A549 (cell line): ENCODE results near the gene TNFAIP2. TPM values are rescaled to one million over a fixed set of nuclear protein-coding genes. Genes with fewer than 3 reads are reported as not detected.

Experiments used
- ATAC-seq, 2 experiments: fragments of 200-7000 bp in 1 of 2; fragments of >200 bp in 1 of 2; cut with Nextera tagmentation in 1 of 2; cut with Tn5 transposase in 1 of 2; 3 replicates each; pipeline versions ENCODE4 v1.8.0 to v1.9.1; 2018 to 2020; ENCODE audit warnings: mild to moderate bottlenecking in 1 of 2, moderate library complexity in 1 of 2
- CTCF ChIA-PET: fragments of 300-600 bp; sonication (Branson Sonifier 250); formaldehyde crosslinking; extraction: SDS; loops from one replicate; lab custom pipeline; 2021; ENCODE audit warnings: antibody characterized with exemption, inconsistent platforms; lab: Yijun Ruan, JAX
- POLR2A ChIA-PET: fragments of 350-600 bp; formaldehyde crosslinking; extraction: SDS; loops from one replicate; lab custom pipeline; 2021; ENCODE audit warnings: antibody characterized with exemption, inconsistent platforms; lab: Yijun Ruan, JAX
- DNase-seq, 2 experiments: peaks; one replicate each; pipeline versions ENCODE4 v3.0.0 to v3.0.0-alpha.2; 2011 to 2016; ENCODE audit warnings: low read depth in 1 of 2, low spot score in 1 of 2
- FAIRE-seq: peaks from 2 replicates; lab custom pipeline; 2011; peaks lifted over from hg19 to GRCh38; lab: Jason Lieb, UNC
- H3K27ac ChIP-seq, 2 experiments: fragments of >200 bp; sonication (Bioruptor Twin); formaldehyde crosslinking; 3 replicates each; pipeline ENCODE4 v1.5.1; 2016 to 2017
- H3K4me1 ChIP-seq: fragments of >200 bp; sonication (Bioruptor Twin); formaldehyde crosslinking; 3 replicates; pipeline ENCODE4 v1.6.1; 2016
- H3K4me2 ChIP-seq: fragments of >200 bp; sonication (Bioruptor Twin); formaldehyde crosslinking; 3 replicates; pipeline ENCODE4 v1.6.1; 2016
- H3K4me3 ChIP-seq: fragments of >200 bp; sonication (Bioruptor Twin); formaldehyde crosslinking; 3 replicates; pipeline ENCODE4 v1.5.1; 2016
- H3K9me3 ChIP-seq: fragments of >200 bp; sonication (Bioruptor Twin); formaldehyde crosslinking; 3 replicates; pipeline ENCODE4 v1.6.1; 2016
- BCL3 ChIP-seq: fragments of >200 bp; sonication (Bioruptor Twin); formaldehyde crosslinking; IDR thresholded peaks from 3 replicates; pipeline ENCODE4 v1.6.1; 2016
- CBX2 ChIP-seq: fragments of 200-600 bp; sonication (generic); IDR thresholded peaks from 2 replicates; pipeline ENCODE4 v1.6.1; 2016; ENCODE audit warnings: low read depth, mild to moderate bottlenecking, borderline replicate concordance
- CTCF ChIP-seq: fragments of >200 bp; sonication (Bioruptor Twin); formaldehyde crosslinking; IDR thresholded peaks from 3 replicates; pipeline ENCODE4 v1.5.1; 2016
- E2F6 ChIP-seq: IDR thresholded peaks from 2 replicates; pipeline ENCODE4 v1.6.1; 2012; ENCODE audit warnings: low read depth, borderline replicate concordance
- EHMT2 ChIP-seq: fragments of 200-600 bp; sonication (generic); IDR thresholded peaks from 2 replicates; pipeline ENCODE4 v1.6.1; 2016; ENCODE audit warnings: antibody characterized with exemption, low read depth, mild to moderate bottlenecking, moderate library complexity
- EP300 ChIP-seq, 2 experiments: fragments of >200 bp; sonication (Bioruptor Twin); formaldehyde crosslinking; IDR thresholded peaks; 2 replicates in 1 of 2; 3 replicates in 1 of 2; pipeline ENCODE4 v1.6.1; 2016 to 2017
- HEYL ChIP-seq: fragments of 250-450 bp; sonication (Bioruptor Pico); IDR thresholded peaks from 2 replicates; pipeline ENCODE4 v1.8.0; 2021; ENCODE audit warnings: mild to moderate bottlenecking, moderate library complexity
- HOXB5 ChIP-seq: fragments of 250-450 bp; sonication (Bioruptor Pico); IDR thresholded peaks from 2 replicates; pipeline ENCODE4 v1.5.0; 2020; ENCODE audit warnings: mild to moderate bottlenecking, moderate library complexity
- JUN ChIP-seq, 2 experiments: fragments of >200 bp; sonication (Bioruptor Twin); formaldehyde crosslinking; IDR thresholded peaks; 2 replicates in 1 of 2; 3 replicates in 1 of 2; pipeline ENCODE4 v1.6.1; 2016 to 2017
- JUNB ChIP-seq: fragments of >200 bp; sonication (Bioruptor Twin); formaldehyde crosslinking; IDR thresholded peaks from 2 replicates; pipeline ENCODE4 v1.6.1; 2016
- MAX ChIP-seq: IDR thresholded peaks from 2 replicates; pipeline ENCODE4 v1.6.1; 2012
- RAD21 ChIP-seq, 2 experiments: fragments of >200 bp in 1 of 2; sonication (Bioruptor Twin) in 1 of 2; formaldehyde crosslinking in 1 of 2; IDR thresholded peaks in 1 of 2; conservative IDR thresholded peaks in 1 of 2; 2 replicates in 1 of 2; 3 replicates in 1 of 2; pipeline ENCODE4 v1.6.1; 2012 to 2018; ENCODE audit warnings: inconsistent platforms in 1 of 2
- REST ChIP-seq: fragments of 200-600 bp; sonication (generic); IDR thresholded peaks from 2 replicates; pipeline ENCODE4 v1.6.1; 2016; ENCODE audit warnings: antibody characterized with exemption, mild to moderate bottlenecking, moderate library complexity
- SMC3 ChIP-seq: fragments of >200 bp; sonication (Bioruptor Twin); formaldehyde crosslinking; IDR thresholded peaks from 3 replicates; pipeline ENCODE4 v1.6.1; 2018; ENCODE audit warnings: inconsistent platforms
- TFCP2L1 ChIP-seq: fragments of 250-450 bp; sonication (Bioruptor Pico); IDR thresholded peaks from 2 replicates; pipeline ENCODE4 v1.5.0; 2021; ENCODE audit warnings: mild to moderate bottlenecking
- WGBS: methylation state at CpG from one replicate; pipeline ENCODE4 v1.1.6; 2017; ENCODE audit errors: missing lambda C conversion rate; 5-methylcytosine and 5-hydroxymethylcytosine counted together
- polyA plus RNA-seq, 4 experiments: library from polyadenylated mRNA; depleted of rRNA in 3 of 4; stranded (reverse); fragments of >200 nt; fragmentation: RNase III in 1 of 4; extraction: RNeasy Plus Mini Kit Qiagen cat#74134 plus additional on column Dnase treatment in 1 of 4; gene quantifications; 2 replicates in 3 of 4; 3 replicates in 1 of 4; pipeline ENCODE4 v1.2.3, GENCODE V29; 2011 to 2017

Gene TNFAIP2
- polyA plus RNA-seq, 2 of the 4 experiments (the other 2 are of a cell fraction) = 222 to 254 TPM

GRCh38 chr14:103105580-103106150, 17.6 kb upstream of the TNFAIP2 start:
- ChIA-PET CTCF (interaction anchor here (0.7 to 14.0 kb wide), 53 partner anchors 7 to 424 kb away, joined by 3 to 544 read pairs (median 8); partner anchors contain the start of genes EXOC3L4, LBHD2, TNFAIP2 and TRMT61A), POLR2A (interaction anchor here (1.1 to 1.8 kb wide), 6 partner anchors 18 to 229 kb away, joined by 3 to 8 read pairs (median 4); partner anchors contain the start of gene TNFAIP2)
- DNase-seq (no peak), ATAC-seq (no peak), FAIRE-seq (no peak)
- Histone ChIP-seq H3K4me1 (peaks cover 74% of the 10 kb centered on the region), H3K4me2 (peak overlapping the region; percentile 78), H3K9me3 (no peaks in the 10 kb centered on the region), H3K27ac (peak overlapping the region; percentile 94), H3K4me3 (no peak overlapping the region)
- 59% methylated on average over 6 of the region's 9 CpGs for WGBS
- TF ChIP-seq RAD21 (conservative IDR thresholded peaks at IDR 0.05 in 1 of 2, IDR thresholded peaks at IDR 0.05 in 1 of 2) (peak; percentile 40 to 47), TFCP2L1 (CRISPR knock-in tag) (no peak), JUNB (no peak), CTCF (peak; percentile 38), SMC3 (peak; percentile 44; the same call in 2 of the 3 replicates), HEYL (no peak), EP300 (IDR thresholded peaks at IDR 0.05) (no peak)

DNA sequence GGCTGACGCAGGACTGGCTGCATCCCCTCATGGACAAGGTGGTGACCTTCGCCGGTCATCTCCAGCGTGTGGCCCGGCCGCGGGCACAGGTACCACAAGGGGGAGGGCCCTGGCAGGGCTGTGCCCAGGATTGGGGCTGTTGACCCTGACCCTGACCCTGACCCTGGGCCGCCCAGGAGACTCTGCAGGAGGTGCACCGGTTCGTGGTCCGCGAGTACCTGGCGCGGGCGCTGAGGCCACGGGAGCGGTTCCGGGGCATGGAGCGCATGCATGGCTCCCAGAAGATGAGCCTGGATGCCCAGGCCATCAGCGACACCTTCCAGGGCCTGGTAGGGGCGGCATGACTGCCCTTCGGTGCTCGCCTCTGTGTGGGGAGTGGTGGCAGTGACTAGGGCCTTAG, 15.8 kb upstream of the TNFAIP2 start:
- WGBS = 93% methylated on average over 19 of the region's 23 CpGs
- TF ChIP-seq JUN (IDR thresholded peaks at IDR 0.05) (no peak), E2F6 (no peak), JUNB (no peak), BCL3 (no peak), EHMT2 (no peak), HEYL (no peak), HOXB5 (CRISPR knock-in tag) (no peak), MAX (no peak), REST (no peak), CBX2 (no peak)
- TF ChIP-seq, all 56 proteins: peak for 0
- DNase-seq (no peak), ATAC-seq (no peak), FAIRE-seq (no peak)
- POLR2A ChIA-PET = no interaction called here
- CTCF ChIA-PET = interaction anchor here (4.4 to 14.0 kb wide), 6 partner anchors 19 to 180 kb away, joined by 57 to 544 read pairs (median 260); partner anchors contain the start of gene TNFAIP2
- no peak overlapping the region for H3K4me3 ChIP-seq
- H3K9me3 ChIP-seq = no peaks in the 10 kb centered on the region
- peak overlapping the region; percentile 79 for H3K4me2 ChIP-seq
- peaks cover 81% of the 10 kb centered on the region for H3K4me1 ChIP-seq
- H3K27ac ChIP-seq = peak overlapping the region; percentile 94; a peak in 5 of 6 replicates
